ENCODE results near the gene EPOP.
A peak's percentile ranks its signal among the peaks of the same experiment; 100 is the strongest.

The EPOP gene

DNA sequence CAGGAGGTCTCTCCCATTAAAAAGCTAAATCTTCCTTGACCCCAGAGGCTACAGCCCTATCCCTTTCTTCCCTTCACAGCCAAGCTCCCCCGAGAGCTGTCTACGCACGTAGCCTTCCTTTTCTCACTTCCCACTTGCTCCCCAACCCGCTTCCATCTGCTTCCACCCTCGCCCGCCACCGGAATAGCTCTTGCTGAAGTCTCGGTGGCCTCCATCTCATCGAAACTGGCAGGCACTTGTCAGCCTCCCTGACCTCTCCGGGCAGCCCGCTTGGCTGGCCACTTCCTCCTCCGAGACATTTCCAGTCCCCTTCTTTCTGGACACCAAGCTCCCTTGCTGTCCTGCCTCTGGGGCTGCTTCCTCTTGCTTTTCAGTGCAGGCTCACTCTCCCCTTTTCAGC is 10.7 kb upstream of the EPOP start:
- H2AFZ ChIP-seq (ENCODE audit: low read depth, low read length), result peak overlapping the region; percentile 96
- H4K20me1 ChIP-seq (ENCODE audit: insufficient read depth, low read length), result no peaks in the 10 kb centered on the region
- no peaks in the 10 kb centered on the region for H3K27me3 ChIP-seq (ENCODE audit: low read depth, low read length)
- no peaks in the 10 kb centered on the region for H3K9me3 ChIP-seq (ENCODE audit: insufficient read depth, low read length)
- H3K4me3 ChIP-seq (ENCODE audit: low read length), result peak overlapping the region; percentile 60
- H3K36me3 ChIP-seq (replicated peaks; ENCODE audit: low read depth, low read length), result no peaks in the 10 kb centered on the region
- no peak overlapping the region for H3K27ac ChIP-seq (ENCODE audit: low read length)
- H3K4me2 ChIP-seq (ENCODE audit: low read length), result peak overlapping the region; percentile 81
- H3K9ac ChIP-seq (ENCODE audit: low read length), result peak overlapping the region; percentile 45; the same call in 1 of the 2 replicates
- peaks cover 22% of the 10 kb centered on the region for H3K4me1 ChIP-seq (ENCODE audit: low read length)
- no peak for TF ChIP-seq EZH2phosphoT487 (IDR thresholded peaks at IDR 0.05; ENCODE audit: low read depth)
- TF ChIP-seq, protein P1, sequence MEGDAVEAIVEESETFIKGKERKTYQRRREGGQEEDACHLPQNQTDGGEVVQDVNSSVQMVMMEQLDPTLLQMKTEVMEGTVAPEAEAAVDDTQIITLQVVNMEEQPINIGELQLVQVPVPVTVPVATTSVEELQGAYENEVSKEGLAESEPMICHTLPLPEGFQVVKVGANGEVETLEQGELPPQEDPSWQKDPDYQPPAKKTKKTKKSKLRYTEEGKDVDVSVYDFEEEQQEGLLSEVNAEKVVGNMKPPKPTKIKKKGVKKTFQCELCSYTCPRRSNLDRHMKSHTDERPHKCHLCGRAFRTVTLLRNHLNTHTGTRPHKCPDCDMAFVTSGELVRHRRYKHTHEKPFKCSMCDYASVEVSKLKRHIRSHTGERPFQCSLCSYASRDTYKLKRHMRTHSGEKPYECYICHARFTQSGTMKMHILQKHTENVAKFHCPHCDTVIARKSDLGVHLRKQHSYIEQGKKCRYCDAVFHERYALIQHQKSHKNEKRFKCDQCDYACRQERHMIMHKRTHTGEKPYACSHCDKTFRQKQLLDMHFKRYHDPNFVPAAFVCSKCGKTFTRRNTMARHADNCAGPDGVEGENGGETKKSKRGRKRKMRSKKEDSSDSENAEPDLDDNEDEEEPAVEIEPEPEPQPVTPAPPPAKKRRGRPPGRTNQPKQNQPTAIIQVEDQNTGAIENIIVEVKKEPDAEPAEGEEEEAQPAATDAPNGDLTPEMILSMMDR (IDR thresholded peaks at IDR 0.05; ENCODE audit: low read depth, low read length), result no peak
- no peaks in the 10 kb centered on the region for H3K79me2 ChIP-seq (ENCODE audit: low read length)

DNA sequence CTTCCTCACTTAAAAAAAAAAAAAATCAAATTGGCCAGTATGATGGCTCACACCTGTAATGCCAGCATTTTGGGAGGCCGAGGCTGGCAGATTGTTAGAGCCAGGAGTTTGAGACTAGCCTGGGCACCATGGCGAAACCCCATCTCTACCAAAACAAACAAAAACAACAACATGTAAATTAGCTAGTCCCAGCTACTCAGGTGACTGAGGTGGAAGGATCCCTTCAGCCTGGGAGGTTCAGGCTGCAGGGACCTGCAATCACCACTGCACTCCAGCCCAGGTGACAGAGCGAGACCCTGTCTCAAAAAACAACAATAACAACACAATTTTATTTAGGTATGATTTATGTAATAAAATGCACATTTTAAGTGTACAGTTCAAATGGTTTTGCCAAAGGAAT is 6.3 kb upstream of the EPOP start:
- Histone ChIP-seq H3K9ac (ENCODE audit: low read length) (no peak overlapping the region), H2AFZ (ENCODE audit: low read depth, low read length) (no peak overlapping the region), H3K4me3 (ENCODE audit: low read length) (no peak overlapping the region), H4K20me1 (ENCODE audit: insufficient read depth, low read length) (no peaks in the 10 kb centered on the region), H3K36me3 (replicated peaks; ENCODE audit: low read depth, low read length) (no peaks in the 10 kb centered on the region), H3K9me3 (ENCODE audit: insufficient read depth, low read length) (no peaks in the 10 kb centered on the region), H3K4me2 (ENCODE audit: low read length) (no peak overlapping the region), H3K4me1 (ENCODE audit: low read length) (peaks cover 44% of the 10 kb centered on the region), H3K79me2 (ENCODE audit: low read length) (no peaks in the 10 kb centered on the region), H3K27me3 (ENCODE audit: low read depth, low read length) (no peaks in the 10 kb centered on the region), H3K27ac (ENCODE audit: low read length) (no peak overlapping the region)
- TF ChIP-seq, protein P1 (IDR thresholded peaks at IDR 0.05; ENCODE audit: low read depth, low read length), result no peak
- TF ChIP-seq EZH2phosphoT487 (IDR thresholded peaks at IDR 0.05; ENCODE audit: low read depth), result no peak

DNA sequence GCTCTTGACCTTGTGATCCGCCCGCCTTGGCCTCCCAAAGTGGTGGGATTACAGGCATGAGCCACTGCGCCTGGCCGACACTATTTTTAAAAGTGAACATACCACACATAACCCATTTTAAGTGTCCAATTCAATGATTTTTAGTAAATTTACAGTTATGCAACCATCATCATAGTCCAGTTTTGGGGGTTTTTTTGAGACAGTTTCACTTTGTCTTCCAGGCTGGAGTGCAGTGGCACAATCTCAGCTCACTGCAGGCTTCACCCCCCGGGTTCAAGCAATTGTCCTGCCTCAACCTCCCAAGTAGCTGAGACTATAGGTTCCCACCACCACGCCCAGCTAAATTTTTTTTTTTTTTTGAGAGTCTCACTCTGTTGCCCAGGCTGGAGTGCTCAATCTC is 3.1 kb upstream of the EPOP start:
- Histone ChIP-seq H3K9me3 (ENCODE audit: insufficient read depth, low read length) (no peaks in the 10 kb centered on the region), H3K79me2 (ENCODE audit: low read length) (peaks cover 11% of the 10 kb centered on the region), H3K4me1 (ENCODE audit: low read length) (peaks cover 42% of the 10 kb centered on the region), H3K27ac (ENCODE audit: low read length) (no peak overlapping the region), H2AFZ (ENCODE audit: low read depth, low read length) (no peak overlapping the region), H4K20me1 (ENCODE audit: insufficient read depth, low read length) (peaks cover 2% of the 10 kb centered on the region; the same call in 1 of the 2 replicates), H3K27me3 (ENCODE audit: low read depth, low read length) (no peaks in the 10 kb centered on the region), H3K4me2 (ENCODE audit: low read length) (no peak overlapping the region), H3K9ac (ENCODE audit: low read length) (no peak overlapping the region), H3K36me3 (replicated peaks; ENCODE audit: low read depth, low read length) (peaks cover 3% of the 10 kb centered on the region), H3K4me3 (ENCODE audit: low read length) (no peak overlapping the region)
- no peak for TF ChIP-seq EZH2phosphoT487 (IDR thresholded peaks at IDR 0.05; ENCODE audit: low read depth)
- TF ChIP-seq, protein P1 (IDR thresholded peaks at IDR 0.05; ENCODE audit: low read depth, low read length), result no peak

DNA sequence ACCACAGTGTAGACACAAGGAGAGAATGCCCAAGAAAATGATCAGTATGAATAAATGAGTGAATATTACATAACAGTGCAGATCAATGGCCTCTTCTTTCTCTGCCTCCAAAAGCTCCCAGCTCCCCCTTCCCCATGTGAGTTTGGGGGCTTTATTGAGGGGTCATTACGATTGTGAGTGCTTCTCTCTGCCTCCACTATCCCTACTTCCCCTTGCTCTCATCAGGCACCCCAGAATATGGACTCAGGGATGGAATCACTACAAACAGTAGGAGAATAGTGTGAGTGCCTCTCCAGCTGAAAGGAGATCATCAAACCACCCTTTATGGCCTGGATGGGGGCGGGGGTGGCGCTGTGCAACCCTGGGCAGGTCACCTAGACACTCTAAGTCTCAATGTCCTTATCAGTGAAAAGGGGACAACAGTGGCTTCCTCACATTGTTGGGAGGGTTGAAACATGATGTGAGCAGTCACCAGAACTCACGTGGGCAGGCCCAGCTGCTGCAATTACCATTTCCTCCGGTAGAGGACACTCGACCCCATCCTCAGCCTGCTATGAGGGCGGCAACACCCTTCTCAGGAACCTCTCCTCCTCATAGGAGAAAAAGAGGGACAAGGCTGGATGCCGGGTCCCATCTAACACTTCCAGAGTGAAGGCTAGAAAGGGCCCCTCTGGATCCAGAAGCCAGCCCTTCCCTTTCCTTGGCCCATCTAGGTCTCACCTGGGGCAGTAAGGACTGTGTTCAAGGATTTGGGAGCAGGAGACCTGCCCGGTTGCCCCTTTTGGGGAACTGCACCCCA is 2.1 kb upstream of the EPOP start:
- H3K9me3 ChIP-seq (ENCODE audit: insufficient read depth, low read length), result no peaks in the 10 kb centered on the region
- peak overlapping the region; percentile 86 for H2AFZ ChIP-seq (ENCODE audit: low read depth, low read length)
- H3K36me3 ChIP-seq (replicated peaks; ENCODE audit: low read depth, low read length), result peaks cover 3% of the 10 kb centered on the region
- TF ChIP-seq, protein P1 (IDR thresholded peaks at IDR 0.05; ENCODE audit: low read depth, low read length), result peak; percentile 92
- no peak for TF ChIP-seq EZH2phosphoT487 (IDR thresholded peaks at IDR 0.05; ENCODE audit: low read depth)
- no peaks in the 10 kb centered on the region for H3K27me3 ChIP-seq (ENCODE audit: low read depth, low read length)
- peak overlapping the region; percentile 81 for H3K4me2 ChIP-seq (ENCODE audit: low read length)
- H3K4me3 ChIP-seq (ENCODE audit: low read length), result peak overlapping the region; percentile 57
- H3K9ac ChIP-seq (ENCODE audit: low read length), result peak overlapping the region; percentile 44; the same call in 1 of the 2 replicates
- H3K27ac ChIP-seq (ENCODE audit: low read length), result peak overlapping the region; percentile 70
- peaks cover 46% of the 10 kb centered on the region for H3K4me1 ChIP-seq (ENCODE audit: low read length)
- peaks cover 11% of the 10 kb centered on the region; the same call in 1 of the 2 replicates for H4K20me1 ChIP-seq (ENCODE audit: insufficient read depth, low read length)
- peaks cover 12% of the 10 kb centered on the region for H3K79me2 ChIP-seq (ENCODE audit: low read length)

All from OCI-LY3 (cell line).